Caco-2 (cell line): ENCODE measurements around the gene ASB16. TPM values are rescaled to one million over a fixed set of nuclear protein-coding genes. Genes with fewer than 3 reads are reported as not detected.

Experiments
- BruUV-seq: library from RNA; stranded (reverse); fragments of 400-500 nt; replicated peaks from 2 replicates; lab custom pipeline; 2021; lab: Mats Ljungman, UMichigan
- CTCF ChIA-PET: fragments of 300-600 bp; sonication (Branson Sonifier 250); formaldehyde crosslinking; loops from one replicate; lab custom pipeline; 2022; ENCODE audit warnings: antibody characterized with exemption; lab: Charles Lee
- POLR2A ChIA-PET: fragments of 300-600 bp; sonication (Branson Sonifier 250); formaldehyde crosslinking; loops from one replicate; lab custom pipeline; 2022; ENCODE audit warnings: antibody characterized with exemption; lab: Charles Lee
- DNase-seq, 2 experiments: peaks; one replicate each; pipeline versions ENCODE4 v3.0.0 to v3.0.0-alpha.2; 2020 to 2022
- H3K27me3 ChIP-seq: replicated peaks from 2 replicates; pipeline ENCODE4 v1.6.0; 2011; ENCODE audit warnings: low read length; ENCODE audit not compliant: control insufficient read depth, insufficient read depth
- H3K36me3 ChIP-seq: 2 replicates; pipeline ENCODE4 v1.5.1; 2011; ENCODE audit warnings: low read length; ENCODE audit not compliant: control insufficient read depth, insufficient read depth
- H3K4me1 ChIP-seq: fragments of 250-450 bp; sonication (Bioruptor Pico); 2 replicates; pipeline ENCODE4 v1.5.1; 2020; ENCODE audit warnings: mild to moderate bottlenecking
- H3K4me3 ChIP-seq: 2 replicates; pipeline ENCODE4 v1.5.1; 2011; ENCODE audit warnings: low read depth, mild to moderate bottlenecking, control low read depth, low read length
- H3K9me3 ChIP-seq: fragments of 250-450 bp; sonication (Bioruptor Pico); 2 replicates; pipeline ENCODE4 v1.5.1; 2020; ENCODE audit warnings: mild to moderate bottlenecking, moderate library complexity
- H3K27ac Mint-ChIP-seq: one replicate; pipeline ENCODE4 v1.8.0; 2022; ENCODE audit warnings: mixed read lengths; ENCODE audit not compliant: unreplicated experiment
- H3K27me3 Mint-ChIP-seq: one replicate; pipeline ENCODE4 v1.8.0; 2022; ENCODE audit warnings: mixed read lengths; ENCODE audit not compliant: insufficient read depth, unreplicated experiment
- H3K36me3 Mint-ChIP-seq: one replicate; pipeline ENCODE4 v1.8.0; 2022; ENCODE audit warnings: mild to moderate bottlenecking, mixed read lengths; ENCODE audit not compliant: insufficient read depth, unreplicated experiment
- H3K4me1 Mint-ChIP-seq: one replicate; pipeline ENCODE4 v1.8.0; 2022; ENCODE audit warnings: low read depth, mixed read lengths; ENCODE audit not compliant: unreplicated experiment
- H3K4me3 Mint-ChIP-seq: one replicate; pipeline ENCODE4 v1.8.0; 2022; ENCODE audit warnings: mild to moderate bottlenecking, moderate library complexity, mixed read lengths; ENCODE audit not compliant: unreplicated experiment
- H3K9me3 Mint-ChIP-seq: one replicate; pipeline ENCODE4 v1.8.0; 2022; ENCODE audit warnings: mixed read lengths; ENCODE audit not compliant: unreplicated experiment
- CTCF ChIP-seq, 2 experiments: fragments of 200-600 bp in 1 of 2; IDR thresholded peaks; 1 replicate in 1 of 2; 2 replicates in 1 of 2; pipeline versions ENCODE4 v1.5.1 to v1.8.0; 2011 to 2022; ENCODE audit warnings: antibody characterized with exemption in 1 of 2, control low read depth in 1 of 2, inconsistent platforms in 1 of 2, low read depth in 1 of 2, low read length in 1 of 2, mild to moderate bottlenecking in 1 of 2, moderate library complexity in 1 of 2; ENCODE audit not compliant: insufficient read depth in 1 of 2, severe bottlenecking in 1 of 2, unreplicated experiment in 1 of 2
- intact Hi-C: fragments of 100-400 bp; cut with micrococcal nuclease; formaldehyde crosslinking; loops from one replicate; pipeline ENCODE4 v1.10.0; 2022; ENCODE audit not compliant: unreplicated experiment
- microRNA-seq: library from miRNA; unstranded; fragments of <30 nt; microRNA quantifications from one replicate; pipeline ENCODE4 v1.2.0, GENCODE V29; 2022
- total RNA-seq: library from RNA; stranded (reverse); gene quantifications from 2 replicates; pipeline ENCODE4 v1.2.3, GENCODE V29; 2022

ASB16 gene
- total RNA-seq, 1 experiment from 2014 or later = not detected

DNA sequence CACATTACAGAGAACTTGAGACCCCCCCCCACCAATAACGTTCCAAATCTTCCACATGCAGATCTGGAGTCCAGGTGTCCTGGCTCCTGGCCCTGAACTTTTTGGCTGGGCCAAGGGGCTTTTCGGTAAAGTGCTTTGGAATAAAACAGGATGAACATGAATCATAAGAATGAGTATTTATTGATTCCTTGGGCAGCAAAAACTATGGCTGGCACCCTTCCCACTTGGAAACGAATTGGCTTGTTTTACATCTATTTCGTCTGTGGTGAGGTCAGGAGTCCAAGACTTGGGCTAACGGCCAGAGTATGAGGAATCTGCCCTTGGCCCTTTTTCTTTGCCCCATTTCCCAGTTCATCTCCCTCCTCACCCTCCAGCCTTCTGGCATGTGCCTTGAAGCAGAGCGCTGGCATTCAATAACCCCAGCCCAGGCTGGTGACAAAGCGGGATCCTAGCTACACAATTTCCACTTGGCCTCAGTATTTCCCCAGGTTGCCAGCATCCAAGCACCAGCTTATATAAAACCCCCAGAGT is 53.1 kb downstream of the ASB16 start:
- CTCF ChIA-PET = no interaction called here
- Histone ChIP-seq H3K4me1 (peaks cover 5% of the 10 kb centered on the region), H3K4me3 (no peak overlapping the region), H3K36me3 (no peaks in the 10 kb centered on the region), H3K27me3 (no peaks in the 10 kb centered on the region), H3K9me3 (no peaks in the 10 kb centered on the region)
- Mint-ChIP-seq H3K4me1 (peaks cover 7% of the 10 kb centered on the region), H3K27ac (no peak overlapping the region), H3K27me3 (no peaks in the 10 kb centered on the region), H3K9me3 (no peaks in the 10 kb centered on the region), H3K4me3 (no peak overlapping the region), H3K36me3 (peaks cover 21% of the 10 kb centered on the region)
- no TSS peak for BruUV-seq
- intact Hi-C loops = loop anchor here (5.0 kb wide), 1 partner anchor 84 kb away; the partner anchor contains the start of gene RUNDC3A
- TF ChIP-seq CTCF (IDR thresholded peaks at IDR 0.05; ENCODE audit: insufficient read depth in 1 of 2, low read depth in 1 of 2, low read length in 1 of 2, severe bottlenecking in 1 of 2, unreplicated experiment in 1 of 2) = no peak
- DNase-seq = no peak
- POLR2A ChIA-PET = no interaction called here

Small RNA genes lying within 50 kb of the gene (microRNA-seq; reads per million reads assigned to microRNA genes)
- 0.93 reads per million for gene MIR6782

Other genes starting within 250 kb of the ASB16 start
- gene PPY, start 228.2 kb upstream of the ASB16 start, total RNA-seq = not detected in 2 replicates
- gene PYY, start 216.8 kb upstream of the ASB16 start, total RNA-seq = not detected in 2 replicates
- 0.42 and 0.50 TPM in 2 replicates for gene NAGS, start 166.1 kb upstream of the ASB16 start, total RNA-seq
- gene TMEM101, start 155.7 kb upstream of the ASB16 start, total RNA-seq = 41.7 and 43.5 TPM in 2 replicates
- 83.1 and 85.5 TPM in 2 replicates for gene LSM12, start 104.0 kb upstream of the ASB16 start, total RNA-seq
- gene G6PC3, start 100.0 kb upstream of the ASB16 start, total RNA-seq = 60.1 and 64.5 TPM in 2 replicates
- gene HDAC5, start 47.1 kb upstream of the ASB16 start, total RNA-seq = 25.9 and 27.0 TPM in 2 replicates
- gene HROB, start 28.8 kb upstream of the ASB16 start, total RNA-seq = 15.2 and 17.0 TPM in 2 replicates
- 28.4 and 30.3 TPM in 2 replicates for gene TMUB2, start 16.3 kb downstream of the ASB16 start, total RNA-seq
- 91.2 and 92.0 TPM in 2 replicates for gene ATXN7L3, start 29.2 kb downstream of the ASB16 start, total RNA-seq
- gene UBTF, start 49.0 kb downstream of the ASB16 start, total RNA-seq = 66.0 and 74.3 TPM in 2 replicates
- not detected in 2 replicates for gene SLC4A1, start 97.4 kb downstream of the ASB16 start, total RNA-seq
- 0.34 and 0.53 TPM in 2 replicates for gene RUNDC3A, start 137.9 kb downstream of the ASB16 start, total RNA-seq
- gene SLC25A39, start 154.1 kb downstream of the ASB16 start, total RNA-seq = 155 and 172 TPM in 2 replicates
- gene GRN, start 174.6 kb downstream of the ASB16 start, total RNA-seq = 167 and 176 TPM in 2 replicates
- gene FAM171A2, start 193.1 kb downstream of the ASB16 start, total RNA-seq = 3.0 and 3.6 TPM in 2 replicates
- 5.9 and 6.9 TPM in 2 replicates for gene ITGA2B, start 218.9 kb downstream of the ASB16 start, total RNA-seq